Upper lobe of right lung (tissue), 1 donor: ENCODE data around the gene FOXP1. TPM values are rescaled to one million over a fixed set of nuclear protein-coding genes. Genes with fewer than 3 reads are reported as not detected.

Experiments used
- ATAC-seq: fragments of 200-7000 bp; cut with Tn5 transposase; one replicate; pipeline ENCODE4 v1.9.1; 2020; ENCODE audit warnings: mild to moderate bottlenecking, moderate library complexity
- DNase-seq: peaks from one replicate; pipeline ENCODE4 v3.0.0-alpha.2; 2020
- H3K27ac ChIP-seq: fragments of 200-600 bp; one replicate; pipeline ENCODE4 v1.8.0; 2022
- H3K27me3 ChIP-seq: fragments of 200-600 bp; one replicate; pipeline ENCODE4 v1.8.0; 2022; ENCODE audit warnings: mild to moderate bottlenecking
- H3K36me3 ChIP-seq: fragments of 200-600 bp; one replicate; pipeline ENCODE4 v1.8.0; 2022
- H3K4me1 ChIP-seq: fragments of 200-600 bp; one replicate; pipeline ENCODE4 v1.8.0; 2022
- H3K4me3 ChIP-seq: fragments of 200-600 bp; one replicate; pipeline ENCODE4 v1.8.0; 2022; ENCODE audit warnings: mild to moderate bottlenecking
- H3K9me3 ChIP-seq: fragments of 200-600 bp; one replicate; pipeline ENCODE4 v1.8.0; 2022
- CTCF ChIP-seq: fragments of 200-600 bp; IDR thresholded peaks from one replicate; pipeline ENCODE4 v1.8.0; 2022; ENCODE audit warnings: antibody characterized with exemption
- intact Hi-C: fragments of 100-400 bp; cut with DNase I; formaldehyde crosslinking; loops from one replicate; pipeline ENCODE4 v1.11.0; 2022
- total RNA-seq: library from RNA; stranded (reverse); fragmentation: NEBNext Ultra II Directional; extraction: Animal tissue kit (Norgen Biotek cat#: 25700); gene quantifications from one replicate; pipeline ENCODE4 v1.2.1, GENCODE V29; 2021
- donor health status: DM: no; HTN: yes; CAD: no; lungs with severe emphysema.

Gene FOXP1
- total RNA-seq, 1 donor from 2014 or later, result 140 TPM

GRCh38 chr3:71156062-71156665 lies 427.4 kb downstream of the FOXP1 start:
- no peaks in the 10 kb centered on the region for H3K9me3 ChIP-seq
- no peak for DNase-seq
- no peak overlapping the region for H3K4me3 ChIP-seq
- intact Hi-C loops, result no loop called here
- no peak overlapping the region for H3K27ac ChIP-seq
- no peak for TF ChIP-seq CTCF
- no peaks in the 10 kb centered on the region for H3K4me1 ChIP-seq
- no peaks in the 10 kb centered on the region for H3K36me3 ChIP-seq
- ATAC-seq, result no peak
- H3K27me3 ChIP-seq, result no peaks in the 10 kb centered on the region

- no peaks in the 10 kb centered on the region for H3K4me1 ChIP-seq
- no peak for ATAC-seq
- no peaks in the 10 kb centered on the region for H3K36me3 ChIP-seq
- H3K27me3 ChIP-seq, result no peaks in the 10 kb centered on the region
- DNase-seq, result no peak
- no peaks in the 10 kb centered on the region for H3K9me3 ChIP-seq
- H3K4me3 ChIP-seq, result no peak overlapping the region
- no peak for TF ChIP-seq CTCF
- intact Hi-C loops, result no loop called here
- no peak overlapping the region for H3K27ac ChIP-seq
Measured at GRCh38 chr3:71154846-71155245, 428.7 kb downstream of the FOXP1 start.

GRCh38 chr3:71153713-71154112 lies 429.8 kb downstream of the FOXP1 start:
- no peak for TF ChIP-seq CTCF
- DNase-seq, result no peak
- H3K9me3 ChIP-seq, result no peaks in the 10 kb centered on the region
- ATAC-seq, result no peak
- H3K27me3 ChIP-seq, result no peaks in the 10 kb centered on the region
- H3K4me1 ChIP-seq, result no peaks in the 10 kb centered on the region
- H3K36me3 ChIP-seq, result no peaks in the 10 kb centered on the region
- intact Hi-C loops, result no loop called here
- no peak overlapping the region for H3K27ac ChIP-seq
- H3K4me3 ChIP-seq, result no peak overlapping the region

GRCh38 chr3:71152892-71153265 lies 430.6 kb downstream of the FOXP1 start:
- Histone ChIP-seq H3K36me3 (no peaks in the 10 kb centered on the region), H3K27ac (no peak overlapping the region), H3K9me3 (no peaks in the 10 kb centered on the region), H3K4me1 (no peaks in the 10 kb centered on the region), H3K4me3 (no peak overlapping the region), H3K27me3 (no peaks in the 10 kb centered on the region)
- no peak for TF ChIP-seq CTCF
- DNase-seq (no peak), ATAC-seq (no peak)
- intact Hi-C loops, result no loop called here

GRCh38 chr3:71152039-71152891 lies 431.3 kb downstream of the FOXP1 start:
- DNase-seq (no peak), ATAC-seq (no peak)
- Histone ChIP-seq H3K9me3 (no peaks in the 10 kb centered on the region), H3K27ac (no peak overlapping the region), H3K27me3 (no peaks in the 10 kb centered on the region), H3K4me1 (no peaks in the 10 kb centered on the region), H3K36me3 (no peaks in the 10 kb centered on the region), H3K4me3 (no peak overlapping the region)
- TF ChIP-seq CTCF, result no peak
- intact Hi-C loops, result no loop called here
